Endothelial cell of umbilical vein (primary cell): Measurements from ENCODE around the gene SLC4A4. TPM values are rescaled to one million over a fixed set of nuclear protein-coding genes. Genes with fewer than 3 reads are reported as not detected.

ENCODE experiments used
- BruUV-seq: library from RNA; stranded (reverse); fragments of 400-500 nt; replicated peaks from 2 replicates; lab custom pipeline; 2021; lab: Mats Ljungman, UMichigan
- CTCF ChIA-PET: fragments of 300-600, 350-600 bp; sonication (Branson Sonifier 250); formaldehyde crosslinking; loops from one replicate; lab custom pipeline; 2021; ENCODE audit warnings: antibody characterized with exemption, inconsistent platforms; lab: Charles Lee
- POLR2A ChIA-PET: fragments of 300-600, 350-600 bp; sonication (Branson Sonifier 250); formaldehyde crosslinking; loops from one replicate; lab custom pipeline; 2021; ENCODE audit warnings: antibody characterized with exemption, inconsistent platforms; lab: Charles Lee
- DNase-seq: peaks from one replicate; pipeline ENCODE4 v3.0.0-alpha.2; 2011; ENCODE audit warnings: low read depth, low spot score
- FAIRE-seq: peaks from 2 replicates; lab custom pipeline; 2011; peaks lifted over from hg19 to GRCh38; lab: Jason Lieb, UNC
- H2AFZ ChIP-seq: 2 replicates; pipeline ENCODE4 v1.6.0; 2012; ENCODE audit warnings: low read depth, low read length, control low read depth, inconsistent platforms
- H3K27ac ChIP-seq: 2 replicates; pipeline ENCODE4 v1.5.1; 2011; ENCODE audit warnings: low read depth, mild to moderate bottlenecking, control low read depth, low read length, moderate library complexity; ENCODE audit not compliant: insufficient read depth
- H3K27me3 ChIP-seq, 2 experiments: 2 replicates each; pipeline versions ENCODE4 v1.6.0 to v1.6.1; 2011; ENCODE audit warnings: low read length in 2 of 2, mixed read lengths in 1 of 2; ENCODE audit not compliant: control insufficient read depth in 2 of 2, insufficient read depth in 2 of 2
- H3K36me3 ChIP-seq, 2 experiments: 2 replicates in 1 of 2; 3 replicates in 1 of 2; pipeline ENCODE4 v1.5.1; 2011; ENCODE audit warnings: low read length in 2 of 2, mild to moderate bottlenecking in 1 of 2, moderate library complexity in 1 of 2; ENCODE audit not compliant: control insufficient read depth in 2 of 2, insufficient read depth in 2 of 2; ENCODE audit errors: extremely low read depth in 1 of 2
- H3K4me1 ChIP-seq: 3 replicates; pipeline ENCODE4 v1.5.1; 2011; ENCODE audit warnings: mild to moderate bottlenecking, low read length; ENCODE audit not compliant: control insufficient read depth, insufficient read depth; ENCODE audit errors: extremely low read depth
- H3K4me2 ChIP-seq: 2 replicates; pipeline ENCODE4 v1.6.1; 2011; ENCODE audit warnings: low read length, control low read depth, mixed read lengths; ENCODE audit not compliant: insufficient read depth
- H3K4me3 ChIP-seq, 3 experiments: fragments of 200-600 bp in 1 of 3; sonication (generic), shearing (Covaris generic) in 1 of 3; replicated peaks in 1 of 3; 2 replicates each; pipeline ENCODE4 v1.5.1; 2011 to 2016; ENCODE audit warnings: control low read depth in 3 of 3, low read length in 3 of 3, mild to moderate bottlenecking in 2 of 3, inconsistent platforms in 1 of 3, low read depth in 1 of 3, moderate library complexity in 1 of 3; ENCODE audit not compliant: insufficient read depth in 1 of 3
- H3K79me2 ChIP-seq: 2 replicates; pipeline ENCODE4 v1.6.0; 2012; ENCODE audit warnings: low read length, inconsistent platforms; ENCODE audit not compliant: control insufficient read depth, insufficient read depth
- H3K9ac ChIP-seq: replicated peaks from 2 replicates; pipeline ENCODE3; 2011; ENCODE audit warnings: low read length, control low read depth; ENCODE audit not compliant: insufficient read depth; ENCODE audit errors: extremely low read depth
- H3K9me1 ChIP-seq: replicated peaks from 3 replicates; pipeline ENCODE4 v1.6.0; 2011; ENCODE audit warnings: mild to moderate bottlenecking, low read length; ENCODE audit not compliant: control insufficient read depth, insufficient read depth; ENCODE audit errors: extremely low read depth
- H3K9me3 ChIP-seq: replicated peaks from 2 replicates; pipeline ENCODE4 v1.5.1; 2012; ENCODE audit warnings: low read length, inconsistent platforms; ENCODE audit not compliant: control insufficient read depth, insufficient read depth
- H4K20me1 ChIP-seq: replicated peaks from 2 replicates; pipeline ENCODE3; 2011; ENCODE audit warnings: mild to moderate bottlenecking, low read length; ENCODE audit not compliant: control insufficient read depth, insufficient read depth; ENCODE audit errors: extremely low read depth
- EZH2 ChIP-seq: IDR thresholded peaks from 2 replicates; pipeline ENCODE4 v1.6.1; 2012; ENCODE audit warnings: borderline replicate concordance, low read depth, mild to moderate bottlenecking, moderate library complexity, low read length, inconsistent platforms; ENCODE audit not compliant: severe bottlenecking
- FOS ChIP-seq: IDR thresholded peaks from 2 replicates; pipeline ENCODE4 v1.6.1; 2011; ENCODE audit warnings: mild to moderate bottlenecking, low read length, moderate library complexity, borderline replicate concordance; ENCODE audit not compliant: insufficient read depth
- GATA2 ChIP-seq: IDR thresholded peaks from 2 replicates; pipeline ENCODE4 v1.7.0; 2011; ENCODE audit warnings: low read depth, mild to moderate bottlenecking, moderate library complexity, mixed read lengths, low read length; ENCODE audit not compliant: insufficient read length, insufficient read depth
- JUN ChIP-seq: IDR thresholded peaks from 2 replicates; pipeline ENCODE4 v1.6.1; 2011; ENCODE audit warnings: borderline replicate concordance, low read depth; ENCODE audit not compliant: insufficient read length, insufficient read depth
- MAX ChIP-seq: IDR thresholded peaks from 2 replicates; pipeline ENCODE4 v1.6.1; 2011; ENCODE audit not compliant: insufficient read depth, insufficient read length
- MYC ChIP-seq: IDR thresholded peaks from one replicate; pipeline ENCODE4 v1.6.1; 2011; ENCODE audit warnings: mild to moderate bottlenecking, low read depth, low read length
- POLR2A ChIP-seq: IDR thresholded peaks from 2 replicates; pipeline ENCODE4 v1.6.1; 2012; ENCODE audit warnings: low read depth, mild to moderate bottlenecking, control low read depth, low read length
- POLR2AphosphoS5 ChIP-seq: IDR thresholded peaks from 2 replicates; pipeline ENCODE4 v1.6.1; 2012; ENCODE audit warnings: low read depth, mild to moderate bottlenecking, control low read depth, low read length, moderate library complexity; ENCODE audit not compliant: insufficient read depth
- dilution Hi-C: fragments of 300-500 bp; cut with MboI; formaldehyde crosslinking; loops from one replicate; pipeline ENCODE4 v1.15.0; 2019; ENCODE audit warnings: low sequenced_read_pairs; ENCODE audit not compliant: extremely low pct_ligation_motif_present
- intact Hi-C: fragments of 100-400 bp; cut with micrococcal nuclease; formaldehyde crosslinking; loops from one replicate; pipeline ENCODE4 v1.10.0; 2022
- polyA plus RNA-seq, 4 experiments: library from polyadenylated mRNA; depleted of rRNA in 3 of 4; stranded (reverse) in 3 of 4; unstranded in 1 of 4; fragments of >200 nt; gene quantifications; 2 replicates each; pipeline versions ENCODE4 v1.2.1 to v1.2.3, GENCODE V29; 2011 to 2012; ENCODE audit warnings: missing spikeins in 1 of 4
- total RNA-seq: library from RNA; stranded (reverse); gene quantifications from 2 replicates; pipeline ENCODE4 v1.2.3, GENCODE V29; 2021
- TF ChIP-seq, protein P1 (sequence below), 2 donors: IDR thresholded peaks; 1 replicate in 1 of 2; 2 replicates in 1 of 2; pipeline ENCODE4 v1.5.1; 2011; ENCODE audit warnings: low read length in 2 of 2, mild to moderate bottlenecking in 2 of 2, moderate library complexity in 2 of 2, control low read depth in 1 of 2, inconsistent platforms in 1 of 2, low read depth in 1 of 2; ENCODE audit not compliant: insufficient read depth in 1 of 2; ENCODE audit errors: extremely low read depth in 1 of 2

Gene SLC4A4
- total and polyA plus RNA-seq, 2 donors (not counting 3 experiments of a cell fraction or from before 2014, with no cell fraction given): not detected

DNA sequence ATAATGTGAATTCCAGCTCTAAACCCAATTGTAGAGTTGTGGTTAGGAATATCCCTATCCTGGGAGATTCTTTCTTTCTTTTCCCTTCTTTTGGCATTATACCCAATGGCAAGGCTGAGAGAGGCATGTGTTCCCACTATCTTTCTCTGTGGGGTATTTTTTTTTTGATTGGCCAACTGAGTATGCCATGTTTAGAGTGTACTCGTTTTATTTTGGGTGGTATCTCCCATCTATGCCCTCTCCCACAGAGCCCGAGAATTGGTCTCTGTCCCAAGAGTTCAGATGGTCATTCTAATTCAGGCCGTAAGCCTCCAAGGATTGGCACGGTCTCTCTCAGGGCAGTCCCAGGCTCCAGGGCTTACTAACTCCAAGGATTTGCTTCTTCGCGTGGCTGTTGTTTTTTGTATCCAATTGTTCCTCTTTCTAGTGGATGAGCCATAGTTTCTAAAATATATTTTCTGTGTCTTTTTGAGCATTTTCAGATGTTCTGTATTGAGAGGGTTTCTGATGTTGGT lies 198.8 kb downstream of the SLC4A4 start:
- H3K9me3 ChIP-seq: no peaks in the 10 kb centered on the region
- H2AFZ ChIP-seq: no peak overlapping the region
- TF ChIP-seq FOS: no peak
- no peak for TF ChIP-seq POLR2AphosphoS5
- TF ChIP-seq EZH2: no peak
- TF ChIP-seq MAX: no peak
- no peak for TF ChIP-seq JUN
- no peak for TF ChIP-seq POLR2A
- TF ChIP-seq GATA2: no peak
- no peak for TF ChIP-seq MYC
- TF ChIP-seq, protein P1, sequence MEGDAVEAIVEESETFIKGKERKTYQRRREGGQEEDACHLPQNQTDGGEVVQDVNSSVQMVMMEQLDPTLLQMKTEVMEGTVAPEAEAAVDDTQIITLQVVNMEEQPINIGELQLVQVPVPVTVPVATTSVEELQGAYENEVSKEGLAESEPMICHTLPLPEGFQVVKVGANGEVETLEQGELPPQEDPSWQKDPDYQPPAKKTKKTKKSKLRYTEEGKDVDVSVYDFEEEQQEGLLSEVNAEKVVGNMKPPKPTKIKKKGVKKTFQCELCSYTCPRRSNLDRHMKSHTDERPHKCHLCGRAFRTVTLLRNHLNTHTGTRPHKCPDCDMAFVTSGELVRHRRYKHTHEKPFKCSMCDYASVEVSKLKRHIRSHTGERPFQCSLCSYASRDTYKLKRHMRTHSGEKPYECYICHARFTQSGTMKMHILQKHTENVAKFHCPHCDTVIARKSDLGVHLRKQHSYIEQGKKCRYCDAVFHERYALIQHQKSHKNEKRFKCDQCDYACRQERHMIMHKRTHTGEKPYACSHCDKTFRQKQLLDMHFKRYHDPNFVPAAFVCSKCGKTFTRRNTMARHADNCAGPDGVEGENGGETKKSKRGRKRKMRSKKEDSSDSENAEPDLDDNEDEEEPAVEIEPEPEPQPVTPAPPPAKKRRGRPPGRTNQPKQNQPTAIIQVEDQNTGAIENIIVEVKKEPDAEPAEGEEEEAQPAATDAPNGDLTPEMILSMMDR (IDR thresholded peaks at IDR 0.05; ENCODE audit: extremely low read depth in 1 of 2, insufficient read depth in 1 of 2, low read depth in 1 of 2, low read length in 2 of 2): no peak
- H3K4me1 ChIP-seq: no peaks in the 10 kb centered on the region
- no peak overlapping the region for H3K4me2 ChIP-seq
- H3K4me3 ChIP-seq: no peak overlapping the region
- H3K9ac ChIP-seq: no peak overlapping the region
- FAIRE-seq (no peak), DNase-seq (no peak)
- dilution Hi-C loops (no loop called here), intact Hi-C loops (no loop called here)
- no peaks in the 10 kb centered on the region for H3K27me3 ChIP-seq
- H4K20me1 ChIP-seq: no peaks in the 10 kb centered on the region
- H3K36me3 ChIP-seq: no peaks in the 10 kb centered on the region
- BruUV-seq: no TSS peak
- POLR2A ChIA-PET: no interaction called here
- H3K27ac ChIP-seq: no peak overlapping the region
- H3K79me2 ChIP-seq: no peaks in the 10 kb centered on the region
- H3K9me1 ChIP-seq: no peaks in the 10 kb centered on the region
- CTCF ChIA-PET: no interaction called here
